HepG2 (cell line): ENCODE data around the gene LAMA5. TPM values are rescaled to one million over a fixed set of nuclear protein-coding genes. Genes with fewer than 3 reads are reported as not detected.
A peak's percentile ranks its signal among the peaks of the same experiment; 100 is the strongest.

ENCODE experiments used
- DNMT1 ChIP-seq: sonication (generic); formaldehyde crosslinking; IDR thresholded peaks from 2 replicates; pipeline ENCODE4 v1.5.1; 2020; ENCODE audit warnings: mild to moderate bottlenecking, missing genetic modification reagents
- HIVEP1 ChIP-seq: sonication (generic); formaldehyde crosslinking; IDR thresholded peaks from 2 replicates; pipeline ENCODE4 v1.4.0; 2020; ENCODE audit warnings: mild to moderate bottlenecking, missing genetic modification reagents
- HNF1A ChIP-seq, 2 experiments: sonication (generic) in 1 of 2; formaldehyde crosslinking in 1 of 2; IDR thresholded peaks; 2 replicates each; pipeline versions ENCODE4 v1.4.0 to v1.6.1; 2016 to 2020; ENCODE audit warnings: borderline replicate concordance in 1 of 2, low read depth in 1 of 2, mild to moderate bottlenecking in 1 of 2, missing genetic modification reagents in 1 of 2
- JARID2 ChIP-seq: sonication (generic); formaldehyde crosslinking; IDR thresholded peaks from 2 replicates; pipeline ENCODE4 v1.8.1; 2023; ENCODE audit warnings: missing genetic modification reagents, inconsistent platforms; ENCODE audit not compliant: insufficient replicate concordance
- KMT2A ChIP-seq: sonication (generic); formaldehyde crosslinking; IDR thresholded peaks from 2 replicates; pipeline ENCODE4 v1.4.0; 2020; ENCODE audit warnings: missing genetic modification reagents
- MEF2D ChIP-seq: sonication (generic); formaldehyde crosslinking; IDR thresholded peaks from 2 replicates; pipeline ENCODE4 v1.5.1; 2020; ENCODE audit warnings: mild to moderate bottlenecking, missing genetic modification reagents
- MIER2 ChIP-seq: IDR thresholded peaks from 2 replicates; pipeline ENCODE4 v1.6.1; 2016; ENCODE audit warnings: missing biosample characterization, missing genetic modification reagents
- MYC ChIP-seq: sonication (generic); formaldehyde crosslinking; IDR thresholded peaks from 2 replicates; pipeline ENCODE4 v1.9.0; 2021; ENCODE audit warnings: missing genetic modification reagents, borderline replicate concordance
- NAIF1 ChIP-seq: sonication (generic); formaldehyde crosslinking; IDR thresholded peaks from 2 replicates; pipeline ENCODE4 v1.5.0; 2020; ENCODE audit warnings: mild to moderate bottlenecking, missing genetic modification reagents, borderline replicate concordance
- RXRB ChIP-seq: IDR thresholded peaks from 2 replicates; pipeline ENCODE4 v1.6.1; 2016; ENCODE audit warnings: borderline replicate concordance, missing genetic modification reagents, missing compliant biosample characterization
- SIX4 ChIP-seq: sonication (generic); formaldehyde crosslinking; IDR thresholded peaks from 2 replicates; pipeline ENCODE4 v1.4.0; 2020; ENCODE audit warnings: missing genetic modification reagents
- TCF7L2 ChIP-seq: IDR thresholded peaks from 2 replicates; pipeline ENCODE4 v1.6.1; 2011; ENCODE audit warnings: mild to moderate bottlenecking, low read depth, low read length, moderate library complexity
- ZHX2 ChIP-seq, 2 experiments: sonication (generic) in 1 of 2; formaldehyde crosslinking in 1 of 2; IDR thresholded peaks; 2 replicates each; pipeline versions ENCODE4 v1.6.1 to v1.9.0; 2014 to 2022; ENCODE audit warnings: antibody characterized with exemption in 1 of 2, borderline replicate concordance in 1 of 2, inconsistent platforms in 1 of 2, low read depth in 1 of 2, missing genetic modification reagents in 1 of 2
- ZNF432 ChIP-seq: sonication (generic); formaldehyde crosslinking; IDR thresholded peaks from 2 replicates; pipeline ENCODE4 v1.5.0; 2020; ENCODE audit warnings: missing genetic modification reagents, mild to moderate bottlenecking, borderline replicate concordance
- ZNF709 ChIP-seq: sonication (generic); formaldehyde crosslinking; IDR thresholded peaks from 2 replicates; pipeline ENCODE4 v1.5.0; 2020; ENCODE audit warnings: mild to moderate bottlenecking, missing genetic modification reagents
- polyA plus RNA-seq, 8 experiments: library from polyadenylated mRNA; depleted of rRNA in 3 of 8; stranded (reverse) in 7 of 8; unstranded in 1 of 8; fragments of >200 nt; fragmentation: Illumina TruSeq in 4 of 8; extraction: Trizol in 4 of 8; gene quantifications; 2 replicates each; pipeline versions ENCODE4 v1.2.1 to v1.2.3, GENCODE V29; 2011 to 2016; ENCODE audit warnings: low read depth in 4 of 8, missing spikeins in 1 of 8, mixed read lengths in 1 of 8; ENCODE audit not compliant: insufficient read depth in 1 of 8
- total RNA-seq, 5 experiments: library from RNA; depleted of rRNA; stranded (reverse); fragments of >200 nt; fragmentation: Illumina TruSeq; extraction: Trizol; gene quantifications; 2 replicates each; pipeline ENCODE4 v1.2.3, GENCODE V29; 2016; ENCODE audit warnings: low read depth in 1 of 5
- TF ChIP-seq, protein P1 (sequence below): sonication (generic); formaldehyde crosslinking; IDR thresholded peaks from 2 replicates; pipeline ENCODE4 v1.4.0; 2020; ENCODE audit warnings: mild to moderate bottlenecking, low read depth, missing genetic modification reagents

LAMA5 gene
- total and polyA plus RNA-seq, 2 of the 13 experiments (the other 11 are each of a cell fraction or from before 2014, with no cell fraction given), result 21.0 to 44.7 TPM

DNA sequence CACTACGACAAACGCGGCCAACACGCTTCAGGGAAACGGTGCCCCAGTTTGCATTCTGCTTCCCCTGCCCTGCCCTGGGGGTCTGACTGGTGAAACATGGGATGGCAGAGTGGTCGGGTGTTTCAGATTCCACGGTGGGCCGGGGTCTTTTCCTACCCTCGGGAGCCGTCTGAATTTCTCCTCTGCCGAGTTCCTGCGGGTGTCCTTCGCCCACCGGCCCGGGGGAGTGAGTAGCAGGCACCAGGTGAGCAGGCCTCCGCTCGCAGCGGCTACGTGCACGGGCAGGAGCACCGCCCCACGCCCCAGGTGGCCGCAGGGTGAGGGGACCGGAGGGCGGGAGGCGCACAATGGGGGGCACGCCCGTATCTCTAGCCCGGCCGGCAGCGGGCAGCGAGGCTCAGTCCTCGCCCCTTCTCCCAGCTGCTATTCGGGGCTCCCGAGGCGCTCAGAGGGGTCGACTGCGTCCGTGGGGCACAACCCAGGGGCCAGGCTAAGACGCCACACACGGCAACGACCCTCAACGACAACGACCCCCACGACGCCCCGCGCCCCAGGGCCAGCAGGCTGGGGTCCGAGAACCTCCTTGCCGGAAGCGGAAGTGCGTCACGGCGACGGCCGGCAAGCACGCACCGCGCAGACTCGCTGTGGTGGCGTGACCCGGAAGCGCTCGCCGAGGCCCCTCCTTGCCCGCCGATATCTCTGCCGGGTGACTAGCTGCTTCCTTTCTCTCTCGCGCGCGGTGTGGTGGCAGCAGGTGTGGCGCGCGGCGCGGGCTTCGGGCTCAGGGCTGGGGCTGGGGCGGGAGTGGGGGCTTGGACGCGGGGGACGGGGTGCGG is 19.5 kb upstream of the LAMA5 start, which contains the start of gene RPS21 (continued):
- TF ChIP-seq JARID2 (CRISPR knock-in tag) (no peak), ZNF432 (CRISPR knock-in tag) (no peak), DNMT1 (CRISPR knock-in tag) (peak; percentile 73), MEF2D (CRISPR knock-in tag) (no peak), MIER2 (CRISPR knock-in tag) (no peak), RXRB (CRISPR knock-in tag) (peak; percentile 72), HIVEP1 (CRISPR knock-in tag) (peak; percentile 90), TCF7L2 (no peak), NAIF1 (CRISPR knock-in tag) (no peak), ZHX2 (IDR thresholded peaks at IDR 0.05; ENCODE audit: low read depth) (peak; percentile 91), ZHX2 (CRISPR knock-in tag; IDR thresholded peaks at IDR 0.05; ENCODE audit: borderline replicate concordance) (no peak; the same call in 1 of the 2 replicates), HNF1A (IDR thresholded peaks at IDR 0.05; ENCODE audit: low read depth) (no peak), HNF1A (CRISPR knock-in tag; IDR thresholded peaks at IDR 0.05; ENCODE audit: borderline replicate concordance) (peak; percentile 79), KMT2A (peak; percentile 96), SIX4 (CRISPR knock-in tag) (0 out of 2 replicates have a peak, but pooled peaks have one; percentile 11), MYC (peak; percentile 97), ZNF709 (CRISPR knock-in tag) (peak; percentile 84; the same call in 1 of the 2 replicates)
- TF ChIP-seq, protein P1, sequence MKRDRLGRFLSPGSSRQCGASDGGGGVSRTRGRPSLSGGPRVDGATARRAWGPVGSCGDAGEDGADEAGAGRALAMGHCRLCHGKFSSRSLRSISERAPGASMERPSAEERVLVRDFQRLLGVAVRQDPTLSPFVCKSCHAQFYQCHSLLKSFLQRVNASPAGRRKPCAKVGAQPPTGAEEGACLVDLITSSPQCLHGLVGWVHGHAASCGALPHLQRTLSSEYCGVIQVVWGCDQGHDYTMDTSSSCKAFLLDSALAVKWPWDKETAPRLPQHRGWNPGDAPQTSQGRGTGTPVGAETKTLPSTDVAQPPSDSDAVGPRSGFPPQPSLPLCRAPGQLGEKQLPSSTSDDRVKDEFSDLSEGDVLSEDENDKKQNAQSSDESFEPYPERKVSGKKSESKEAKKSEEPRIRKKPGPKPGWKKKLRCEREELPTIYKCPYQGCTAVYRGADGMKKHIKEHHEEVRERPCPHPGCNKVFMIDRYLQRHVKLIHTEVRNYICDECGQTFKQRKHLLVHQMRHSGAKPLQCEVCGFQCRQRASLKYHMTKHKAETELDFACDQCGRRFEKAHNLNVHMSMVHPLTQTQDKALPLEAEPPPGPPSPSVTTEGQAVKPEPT (CRISPR knock-in tag), result peak; percentile 80
